SK-N-SH treated with all-trans-retinoic acid at 6 μM for 48 hours (cell line): ENCODE results near the gene RXRA.

Experiments used
- CSDC2 ChIP-seq: fragments of 250-450 bp; sonication (Bioruptor Pico); IDR thresholded peaks from 2 replicates; pipeline ENCODE4 v1.5.0; 2020; ENCODE audit warnings: mild to moderate bottlenecking, moderate library complexity
- ESRRG ChIP-seq: fragments of 250-450 bp; sonication (Bioruptor Pico); IDR thresholded peaks from 2 replicates; pipeline ENCODE4 v1.6.1; 2021; ENCODE audit warnings: mild to moderate bottlenecking
- GLIS3 ChIP-seq: fragments of 250-450 bp; sonication (Bioruptor Pico); IDR thresholded peaks from 2 replicates; pipeline ENCODE4 v1.5.0; 2020; ENCODE audit warnings: mild to moderate bottlenecking, moderate library complexity
- ISL1 ChIP-seq: fragments of 250-450 bp; sonication (Bioruptor Pico); IDR thresholded peaks from 2 replicates; pipeline ENCODE4 v2.1.2; 2022; ENCODE audit warnings: mild to moderate bottlenecking, moderate library complexity
- PATZ1 ChIP-seq: fragments of 250-450 bp; sonication (Bioruptor Pico); IDR thresholded peaks from 2 replicates; pipeline ENCODE4 v1.8.0; 2020; ENCODE audit warnings: mild to moderate bottlenecking, moderate library complexity, borderline replicate concordance
- PPARA ChIP-seq: fragments of 250-450 bp; sonication (Bioruptor Pico); IDR thresholded peaks from 2 replicates; pipeline ENCODE4 v1.5.0; 2020; ENCODE audit warnings: mild to moderate bottlenecking, borderline replicate concordance
- RARB ChIP-seq: fragments of 250-450 bp; sonication (Bioruptor Pico); IDR thresholded peaks from 2 replicates; pipeline ENCODE4 v1.8.0; 2021; ENCODE audit warnings: mild to moderate bottlenecking, moderate library complexity
- SNAI2 ChIP-seq: fragments of 250-450 bp; sonication (Bioruptor Pico); IDR thresholded peaks from 2 replicates; pipeline ENCODE4 v1.5.0; 2020; ENCODE audit warnings: mild to moderate bottlenecking, moderate library complexity
- TOX ChIP-seq: fragments of 250-450 bp; sonication (Bioruptor Pico); IDR thresholded peaks from 2 replicates; pipeline ENCODE4 v1.8.0; 2021; ENCODE audit warnings: mild to moderate bottlenecking, moderate library complexity, borderline replicate concordance
- ZFP3 ChIP-seq: fragments of 250-450 bp; sonication (Bioruptor Pico); IDR thresholded peaks from 2 replicates; pipeline ENCODE4 v1.5.0; 2020; ENCODE audit warnings: mild to moderate bottlenecking, moderate library complexity
- ZNF565 ChIP-seq: fragments of 450-650 bp; formaldehyde crosslinking; conservative IDR thresholded peaks from 2 replicates; pipeline ENCODE4 v1.5.0; 2020; ENCODE audit warnings: low read depth, mild to moderate bottlenecking, moderate library complexity
- TF ChIP-seq, protein P1 (sequence below): fragments of 250-450 bp; sonication (Bioruptor Pico); IDR thresholded peaks from 2 replicates; pipeline ENCODE4 v1.5.1; 2020; ENCODE audit warnings: low read depth, mild to moderate bottlenecking, moderate library complexity

DNA sequence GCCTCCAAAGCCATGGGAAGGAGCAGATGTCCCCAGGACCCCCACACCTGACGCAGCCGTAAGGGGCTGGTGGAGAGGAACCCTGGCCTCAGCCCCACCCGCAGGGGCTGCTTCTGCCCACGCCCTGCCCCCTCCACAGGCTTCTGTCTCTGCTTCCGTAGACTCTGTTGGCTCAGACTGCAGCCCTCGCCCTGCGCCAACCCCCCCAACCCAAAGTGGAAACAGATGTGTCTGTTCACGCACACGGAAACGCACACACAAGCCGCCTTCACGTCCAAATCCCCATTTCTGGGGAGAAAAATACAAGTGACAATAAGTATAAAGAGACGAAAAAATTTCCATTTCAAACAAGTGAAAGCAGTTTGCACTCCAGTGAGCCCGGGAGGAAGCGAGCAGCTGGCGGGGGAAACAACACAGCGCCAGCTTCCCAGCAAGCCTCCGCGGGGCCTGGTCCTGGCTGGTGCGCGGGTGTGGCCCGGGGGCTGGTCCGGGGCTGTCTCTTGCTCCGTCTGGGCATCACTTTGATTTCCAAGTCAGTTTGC lies 32.6 kb upstream of the RXRA start:
- TF ChIP-seq SNAI2 (CRISPR knock-in tag) = no peak
- TF ChIP-seq PPARA = no peak
- TF ChIP-seq GLIS3 (CRISPR knock-in tag) = no peak
- TF ChIP-seq ZNF565 (CRISPR knock-in tag) = no peak
- no peak for TF ChIP-seq RARB (CRISPR knock-in tag)
- TF ChIP-seq PATZ1 (CRISPR knock-in tag) = no peak
- TF ChIP-seq CSDC2 (CRISPR knock-in tag) = no peak
- TF ChIP-seq ZFP3 (CRISPR knock-in tag) = no peak
- no peak for TF ChIP-seq TOX (CRISPR knock-in tag)
- TF ChIP-seq ESRRG (CRISPR knock-in tag) = no peak
- TF ChIP-seq ISL1 (CRISPR knock-in tag) = no peak
- TF ChIP-seq, protein P1, sequence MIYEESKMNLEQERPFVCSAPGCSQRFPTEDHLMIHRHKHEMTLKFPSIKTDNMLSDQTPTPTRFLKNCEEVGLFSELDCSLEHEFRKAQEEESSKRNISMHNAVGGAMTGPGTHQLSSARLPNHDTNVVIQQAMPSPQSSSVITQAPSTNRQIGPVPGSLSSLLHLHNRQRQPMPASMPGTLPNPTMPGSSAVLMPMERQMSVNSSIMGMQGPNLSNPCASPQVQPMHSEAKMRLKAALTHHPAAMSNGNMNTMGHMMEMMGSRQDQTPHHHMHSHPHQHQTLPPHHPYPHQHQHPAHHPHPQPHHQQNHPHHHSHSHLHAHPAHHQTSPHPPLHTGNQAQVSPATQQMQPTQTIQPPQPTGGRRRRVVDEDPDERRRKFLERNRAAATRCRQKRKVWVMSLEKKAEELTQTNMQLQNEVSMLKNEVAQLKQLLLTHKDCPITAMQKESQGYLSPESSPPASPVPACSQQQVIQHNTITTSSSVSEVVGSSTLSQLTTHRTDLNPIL (CRISPR knock-in tag) = no peak
